GM12878 (cell line): Measurements from ENCODE around the gene PRKAG2. TPM values are rescaled to one million over a fixed set of nuclear protein-coding genes. Genes with fewer than 3 reads are reported as not detected.

Source experiments
- ATAC-seq: fragments of 200-7000 bp; cut with Tn5 transposase; 3 replicates; pipeline ENCODE4 v1.9.1; 2020; ENCODE audit warnings: mild to moderate bottlenecking, moderate library complexity
- BruUV-seq: library from RNA; stranded (reverse); fragments of 400-500 nt; replicated peaks from 2 replicates; lab custom pipeline; 2021; lab: Mats Ljungman, UMichigan
- CTCF ChIA-PET: fragments of 300-600 bp; sonication (Branson Sonifier 250); formaldehyde crosslinking; extraction: SDS; loops from one replicate; lab custom pipeline; 2021; ENCODE audit warnings: inconsistent platforms; lab: Yijun Ruan, JAX
- POLR2A ChIA-PET: fragments of 350-600 bp; formaldehyde crosslinking; extraction: SDS; loops from one replicate; lab custom pipeline; 2021; ENCODE audit warnings: inconsistent platforms; lab: Charles Lee
- RAD21 ChIA-PET: fragments of 300-600 bp; sonication (Branson Sonifier 250); formaldehyde crosslinking; loops from one replicate; lab custom pipeline; 2023; ENCODE audit warnings: antibody characterized with exemption; ENCODE audit not compliant: unreplicated experiment; lab: Charles Lee
- SMC1A ChIA-PET: fragments of 300-600 bp; sonication (Branson Sonifier 250); formaldehyde crosslinking; loops from one replicate; lab custom pipeline; 2023; ENCODE audit not compliant: unreplicated experiment, uncharacterized antibody; lab: Charles Lee
- DNase-seq: peaks from one replicate; pipeline ENCODE4 v3.0.0-alpha.2; 2011; ENCODE audit warnings: low read depth, low spot score
- FAIRE-seq: peaks from 3 replicates; lab custom pipeline; 2011; peaks lifted over from hg19 to GRCh38; lab: Jason Lieb, UNC
- H2AFZ ChIP-seq: 2 replicates; pipeline ENCODE4 v1.6.0; 2011; ENCODE audit warnings: low read depth, low read length, control low read depth; ENCODE audit not compliant: control insufficient read depth
- H3K27ac ChIP-seq: 2 replicates; pipeline ENCODE4 v1.5.1; 2011; ENCODE audit warnings: control low read depth; ENCODE audit not compliant: control insufficient read depth, insufficient read depth
- H3K27me3 ChIP-seq, 2 experiments: replicated peaks in 1 of 2; 2 replicates each; pipeline versions ENCODE4 v1.6.0 to v1.6.1; 2011; ENCODE audit warnings: low read length in 1 of 2; ENCODE audit not compliant: control insufficient read depth in 2 of 2, insufficient read depth in 2 of 2
- H3K36me3 ChIP-seq, 2 experiments: 2 replicates each; pipeline ENCODE4 v1.5.1; 2011; ENCODE audit warnings: low read length in 1 of 2; ENCODE audit not compliant: control insufficient read depth in 2 of 2, insufficient read depth in 2 of 2
- H3K4me1 ChIP-seq: 2 replicates; pipeline ENCODE4 v1.6.1; 2011; ENCODE audit warnings: mild to moderate bottlenecking, low read length, moderate library complexity, mixed read lengths; ENCODE audit not compliant: control insufficient read depth, insufficient read depth
- H3K4me2 ChIP-seq: 2 replicates; pipeline ENCODE4 v1.6.0; 2011; ENCODE audit warnings: control low read depth; ENCODE audit not compliant: control insufficient read depth, insufficient read depth
- H3K4me3 ChIP-seq: fragments of 200-600 bp; sonication (generic); 2 replicates; pipeline ENCODE4 v1.5.1; 2016
- H3K79me2 ChIP-seq: 2 replicates; pipeline ENCODE4 v1.6.0; 2011; ENCODE audit warnings: low read length; ENCODE audit not compliant: control insufficient read depth, insufficient read depth
- H3K9ac ChIP-seq: 2 replicates; pipeline ENCODE4 v1.8.0; 2011; ENCODE audit warnings: low read length, control low read depth, mixed read lengths; ENCODE audit not compliant: control insufficient read depth, insufficient read depth
- H3K9me3 ChIP-seq: replicated peaks from 3 replicates; pipeline ENCODE4 v1.5.1; 2011; ENCODE audit warnings: mild to moderate bottlenecking, low read length; ENCODE audit not compliant: control insufficient read depth, insufficient read depth
- H4K20me1 ChIP-seq: 2 replicates; pipeline ENCODE4 v1.6.0; 2011; ENCODE audit not compliant: control insufficient read depth, insufficient read depth
- BRCA1 ChIP-seq: IDR thresholded peaks from 2 replicates; pipeline ENCODE4 v1.6.1; 2011; ENCODE audit warnings: low read depth, low read length, improper control_type of control experiment
- CBX5 ChIP-seq: sonication (generic); IDR thresholded peaks from 2 replicates; pipeline ENCODE4 v1.6.1; 2016; ENCODE audit warnings: low read depth, moderate library complexity, mild to moderate bottlenecking, inconsistent platforms
- CTCF ChIP-seq, 3 experiments: IDR thresholded peaks in 2 of 3; conservative IDR thresholded peaks in 1 of 3; 2 replicates each; pipeline ENCODE4 v1.5.1; 2011; ENCODE audit warnings: low read depth in 3 of 3, low read length in 3 of 3, mild to moderate bottlenecking in 3 of 3, control low read depth in 2 of 3, moderate library complexity in 2 of 3, inconsistent platforms in 1 of 3, mixed read lengths in 1 of 3; ENCODE audit not compliant: control insufficient read depth in 2 of 3, insufficient read depth in 1 of 3; ENCODE audit errors: extremely low read depth in 1 of 3
- HDAC2 ChIP-seq: fragments of 200-600 bp; sonication (generic); IDR thresholded peaks from 2 replicates; pipeline ENCODE4 v1.6.1; 2017
- HDGF ChIP-seq: fragments of 450-650 bp; IDR thresholded peaks from 2 replicates; pipeline ENCODE4 v1.6.1; 2016; ENCODE audit warnings: antibody characterized with exemption
- HSF1 ChIP-seq: fragments of 150-350 bp; IDR thresholded peaks from 2 replicates; pipeline ENCODE4 v1.6.1; 2014; ENCODE audit warnings: mild to moderate bottlenecking, low read depth, low read length
- KDM1A ChIP-seq: fragments of 200-600 bp; sonication (generic); IDR thresholded peaks from 2 replicates; pipeline ENCODE4 v1.6.1; 2016; ENCODE audit warnings: borderline replicate concordance
- MEF2B ChIP-seq: fragments of 450-650 bp; IDR thresholded peaks from 2 replicates; pipeline ENCODE4 v1.6.1; 2018; ENCODE audit warnings: mild to moderate bottlenecking, moderate library complexity; ENCODE audit not compliant: partially characterized antibody, poor library complexity, severe bottlenecking
- MYC ChIP-seq: IDR thresholded peaks from 2 replicates; pipeline ENCODE4 v1.6.1; 2011; ENCODE audit warnings: mild to moderate bottlenecking, low read length, moderate library complexity, inconsistent platforms; ENCODE audit not compliant: insufficient read depth, insufficient replicate concordance, insufficient read length, severe bottlenecking
- NFYA ChIP-seq: IDR thresholded peaks from 2 replicates; pipeline ENCODE4 v1.6.1; 2011; ENCODE audit warnings: low read depth, mild to moderate bottlenecking, low read length, improper control_type of control experiment, borderline replicate concordance
- NR2C1 ChIP-seq: fragments of 450-650 bp; IDR thresholded peaks from 2 replicates; pipeline ENCODE4 v1.6.1; 2017; ENCODE audit warnings: antibody characterized with exemption, mild to moderate bottlenecking, moderate library complexity
- NR2C2 ChIP-seq: IDR thresholded peaks from 2 replicates; pipeline ENCODE4 v1.6.1; 2011; ENCODE audit warnings: borderline replicate concordance, low read depth; ENCODE audit not compliant: control insufficient read depth, insufficient read length
- REST ChIP-seq: IDR thresholded peaks from 2 replicates; pipeline ENCODE4 v1.6.1; 2012; ENCODE audit warnings: mild to moderate bottlenecking, low read depth, low read length
- SRF ChIP-seq, 2 experiments: IDR thresholded peaks; 2 replicates each; pipeline ENCODE4 v1.6.1; 2011; ENCODE audit warnings: low read depth in 2 of 2, low read length in 2 of 2, mild to moderate bottlenecking in 1 of 2, moderate library complexity in 1 of 2
- STAT1 ChIP-seq: fragments of 450-650 bp; conservative IDR thresholded peaks from 2 replicates; pipeline ENCODE4 v1.6.1; 2014; ENCODE audit warnings: antibody characterized with exemption, mild to moderate bottlenecking
- USF2 ChIP-seq: IDR thresholded peaks from 2 replicates; pipeline ENCODE4 v1.6.1; 2011; ENCODE audit warnings: low read depth, low read length, improper control_type of control experiment, borderline replicate concordance
- WGBS: methylation state at CpG from one replicate; pipeline ENCODE4 v1.1.6; 2016; ENCODE audit warnings: low lambda C conversion rate; ENCODE audit not compliant: insufficient replicate concordance, insufficient coverage; ENCODE audit errors: missing lambda C conversion rate; 5-methylcytosine and 5-hydroxymethylcytosine counted together
- in situ Hi-C: fragments of 300-500 bp; cut with MboI; formaldehyde crosslinking; loops from 9 replicates; pipeline ENCODE4 v1.14.3; 2018; ENCODE audit warnings: mixed read lengths
- intact Hi-C: fragments of 100-400 bp; cut with micrococcal nuclease; formaldehyde crosslinking; loops from one replicate; pipeline ENCODE4 v1.14.2; 2022; ENCODE audit not compliant: unreplicated experiment
- polyA plus RNA-seq, 11 experiments: library from polyadenylated mRNA; depleted of rRNA in 4 of 11; unstranded in 6 of 11; stranded (reverse) in 5 of 11; fragments of >200 nt; fragmentation: Nextera tagmentation in 4 of 11; fragmentation: Illumina TruSeq in 1 of 11; extraction: Ambion mirVana in 4 of 11; extraction: Trizol in 1 of 11; gene quantifications; 1 replicate in 1 of 11; 2 replicates in 10 of 11; pipeline versions ENCODE4 v1.2.1 to v1.2.3, GENCODE V29; 2011 to 2016; ENCODE audit warnings: inconsistent platforms in 2 of 11, missing spikeins in 2 of 11, low read depth in 1 of 11
- total RNA-seq, 4 experiments: library from RNA; depleted of rRNA in 3 of 4; stranded (reverse); fragments of >200 nt in 3 of 4; fragmentation: Illumina TruSeq in 1 of 4; extraction: Trizol in 1 of 4; gene quantifications; 2 replicates each; pipeline versions ENCODE4 v1.2.1 to v1.2.3, GENCODE V29; 2013 to 2021

PRKAG2 gene
- total and polyA plus RNA-seq, 10 of the 15 experiments (the other 5 are each of a cell fraction or from before 2014, with no cell fraction given): 3.4 to 8.9 (median 6.8) TPM

GRCh38 chr7:151801291-151801690, 75.6 kb downstream of the PRKAG2 start (continued):
- no peak for TF ChIP-seq CTCF (IDR thresholded peaks at IDR 0.05 in 2 of 3, conservative IDR thresholded peaks at IDR 0.05 in 1 of 3; ENCODE audit: control insufficient read depth in 2 of 3, extremely low read depth in 1 of 3, insufficient read depth in 1 of 3, low read depth in 3 of 3, low read length in 3 of 3)
- TF ChIP-seq USF2: no peak
- no peak for TF ChIP-seq KDM1A
- no peak for TF ChIP-seq HSF1
- no peak for TF ChIP-seq MEF2B
- no peak for TF ChIP-seq BRCA1

GRCh38 chr7:151800861-151801260, 76.1 kb downstream of the PRKAG2 start:
- no peak overlapping the region for H3K4me3 ChIP-seq
- CTCF ChIA-PET: no interaction called here
- ATAC-seq (no peak), DNase-seq (no peak), FAIRE-seq (no peak)
- H3K27ac ChIP-seq: no peak overlapping the region
- BruUV-seq: no TSS peak
- H3K36me3 ChIP-seq: no peaks in the 10 kb centered on the region
- no peak overlapping the region for H2AFZ ChIP-seq
- no peak overlapping the region for H3K4me2 ChIP-seq
- H3K4me1 ChIP-seq: no peaks in the 10 kb centered on the region
- RAD21 ChIA-PET: no interaction called here
- in situ Hi-C loops (no loop called here), intact Hi-C loops (no loop called here)
- H4K20me1 ChIP-seq: no peaks in the 10 kb centered on the region
- no peaks in the 10 kb centered on the region for H3K9me3 ChIP-seq
- H3K27me3 ChIP-seq: no peaks in the 10 kb centered on the region; a peak in 2 of 4 replicates
- H3K9ac ChIP-seq: no peak overlapping the region
- SMC1A ChIA-PET: no interaction called here
- H3K79me2 ChIP-seq: no peaks in the 10 kb centered on the region
- whole genome bisulfite sequencing: 75% methylated on average over 4 of the region's 4 CpGs
- POLR2A ChIA-PET: no interaction called here
- TF ChIP-seq NFYA (no peak), NR2C2 (no peak), MYC (no peak), SRF (IDR thresholded peaks at IDR 0.05; ENCODE audit: low read depth in 2 of 2, low read length in 2 of 2) (no peak), HDGF (no peak), HDAC2 (no peak), NR2C1 (no peak), CBX5 (no peak), REST (no peak), STAT1 (no peak)
